ENCODE results near the gene TECTB. TPM values are rescaled to one million over a fixed set of nuclear protein-coding genes. Genes with fewer than 3 reads are reported as not detected.

TECTB gene
- total and polyA plus RNA-seq, 9 of the 15 experiments (the other 6 are each of a cell fraction or from before 2014, with no cell fraction given): not detected

GRCh38 chr10:112351146-112351545 is 67.9 kb downstream of the TECTB start (continued):
- TF ChIP-seq ZBTB40 (IDR thresholded peaks at IDR 0.05): no peak
- TF ChIP-seq ZBTB40 (CRISPR knock-in tag; IDR thresholded peaks at IDR 0.05): no peak
- TF ChIP-seq NR0B1 (IDR thresholded peaks at IDR 0.05; ENCODE audit: partially characterized antibody): no peak
- TF ChIP-seq PHB (CRISPR knock-in tag; IDR thresholded peaks at IDR 0.05): no peak
- TF ChIP-seq TCF7 (IDR thresholded peaks at IDR 0.05; ENCODE audit: borderline replicate concordance): no peak
